ENCODE measurements around the gene SLC35C1. TPM values are rescaled to one million over a fixed set of nuclear protein-coding genes. Genes with fewer than 3 reads are reported as not detected.

The SLC35C1 gene
- total RNA-seq, 1 experiment from 2014 or later = 14.0 TPM

- Mint-ChIP-seq H3K9me3 (ENCODE audit: unreplicated experiment) (no peaks in the 10 kb centered on the region), H3K27ac (ENCODE audit: unreplicated experiment) (peak overlapping the region; percentile 75), H3K27me3 (ENCODE audit: insufficient read depth, unreplicated experiment) (no peaks in the 10 kb centered on the region), H3K4me1 (ENCODE audit: low read depth, unreplicated experiment) (peaks cover 12% of the 10 kb centered on the region), H3K4me3 (ENCODE audit: unreplicated experiment) (peak overlapping the region; percentile 99), H3K36me3 (ENCODE audit: insufficient read depth, unreplicated experiment) (peaks cover 15% of the 10 kb centered on the region)
- peaks cover 13% of the 10 kb centered on the region for H3K4me1 ChIP-seq
- no TSS peak for BruUV-seq (replicated peaks)
- no peaks in the 10 kb centered on the region for H3K27me3 ChIP-seq (replicated peaks; ENCODE audit: control insufficient read depth, insufficient read depth, low read length)
- POLR2A ChIA-PET = no interaction called here
- peak; percentile 53 to 73 for DNase-seq
- peak overlapping the region; percentile 96 for H3K4me3 ChIP-seq (ENCODE audit: low read depth, low read length)
- no peak for TF ChIP-seq CTCF (IDR thresholded peaks at IDR 0.05; ENCODE audit: insufficient read depth in 1 of 2, low read depth in 1 of 2, low read length in 1 of 2, severe bottlenecking in 1 of 2, unreplicated experiment in 1 of 2)
- intact Hi-C loops (cut with micrococcal nuclease; ENCODE audit: unreplicated experiment) = no loop called here
- H3K36me3 ChIP-seq (ENCODE audit: control insufficient read depth, insufficient read depth, low read length) = no peaks in the 10 kb centered on the region
- CTCF ChIA-PET = interaction anchor here (0.5 to 1.9 kb wide), 4 partner anchors 12 to 923 kb away, joined by 3 to 7 read pairs (median 4); no protein-coding TSS in a partner anchor
- H3K9me3 ChIP-seq = no peaks in the 10 kb centered on the region
These were observed 783 bp upstream of the SLC35C1 start for GRCh38 chr11:45803971-45804760.

DNA sequence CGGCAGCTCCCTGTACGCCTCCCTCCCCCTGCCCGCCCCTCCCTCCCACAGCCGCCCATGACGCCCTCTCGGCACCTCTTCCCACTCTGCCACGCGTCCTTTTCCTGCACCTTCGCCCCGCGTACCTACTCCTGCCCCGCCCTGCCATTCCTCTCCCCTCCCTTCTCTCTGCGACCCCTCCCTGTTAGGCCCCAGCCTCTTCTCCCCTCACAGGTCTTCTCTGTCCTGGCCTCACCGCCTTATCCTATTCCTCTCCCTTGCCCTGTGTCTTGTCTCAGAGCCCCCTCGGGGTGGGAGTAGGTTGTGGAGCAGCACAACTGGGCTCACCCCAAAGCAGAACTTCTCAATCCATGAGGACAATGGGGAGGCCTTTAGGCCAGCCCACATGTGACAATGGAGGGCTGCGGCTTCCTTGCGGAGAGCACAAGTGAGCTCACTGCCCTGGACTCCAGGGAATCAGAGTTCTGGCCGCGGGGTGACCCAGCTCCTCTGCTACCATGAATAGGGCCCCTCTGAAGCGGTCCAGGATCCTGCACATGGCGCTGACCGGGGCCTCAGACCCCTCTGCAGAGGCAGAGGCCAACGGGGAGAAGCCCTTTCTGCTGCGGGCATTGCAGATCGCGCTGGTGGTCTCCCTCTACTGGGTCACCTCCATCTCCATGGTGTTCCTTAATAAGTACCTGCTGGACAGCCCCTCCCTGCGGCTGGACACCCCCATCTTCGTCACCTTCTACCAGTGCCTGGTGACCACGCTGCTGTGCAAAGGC is 539 bp downstream of the SLC35C1 start:
- POLR2A ChIA-PET = interaction anchor here (1.0 to 1.4 kb wide), 2 partner anchors 42 to 112 kb away, joined by 4 to 11 read pairs; partner anchors contain the start of genes CRY2 and PEX16
- CTCF ChIA-PET = interaction anchor here (0.6 to 1.9 kb wide), 4 partner anchors 11 to 46 kb away, joined by 3 to 9 read pairs (median 6); no protein-coding TSS in a partner anchor

More for the DNA sequence above, 539 bp downstream of the SLC35C1 start:
- no peaks in the 10 kb centered on the region for H3K9me3 Mint-ChIP-seq (ENCODE audit: unreplicated experiment)
- no peaks in the 10 kb centered on the region for H3K27me3 Mint-ChIP-seq (ENCODE audit: insufficient read depth, unreplicated experiment)
- H3K36me3 Mint-ChIP-seq (ENCODE audit: insufficient read depth, unreplicated experiment) = peaks cover 15% of the 10 kb centered on the region
- H3K27ac Mint-ChIP-seq (ENCODE audit: unreplicated experiment) = peak overlapping the region; percentile 75
- H3K27me3 ChIP-seq (replicated peaks; ENCODE audit: control insufficient read depth, insufficient read depth, low read length) = no peaks in the 10 kb centered on the region
- DNase-seq = peak; percentile 74 to 89
- H3K4me1 Mint-ChIP-seq (ENCODE audit: low read depth, unreplicated experiment) = peaks cover 12% of the 10 kb centered on the region
- no peaks in the 10 kb centered on the region for H3K9me3 ChIP-seq
- no peak for TF ChIP-seq CTCF (IDR thresholded peaks at IDR 0.05; ENCODE audit: insufficient read depth in 1 of 2, low read depth in 1 of 2, low read length in 1 of 2, severe bottlenecking in 1 of 2, unreplicated experiment in 1 of 2)
- peak overlapping the region; percentile 96 for H3K4me3 ChIP-seq (ENCODE audit: low read depth, low read length)
- H3K36me3 ChIP-seq (ENCODE audit: control insufficient read depth, insufficient read depth, low read length) = no peaks in the 10 kb centered on the region
- BruUV-seq (replicated peaks) = no TSS peak
- H3K4me1 ChIP-seq = peaks cover 13% of the 10 kb centered on the region
- H3K4me3 Mint-ChIP-seq (ENCODE audit: unreplicated experiment) = peak overlapping the region; percentile 99
- intact Hi-C loops (cut with micrococcal nuclease; ENCODE audit: unreplicated experiment) = loop anchor here (1.0 kb wide), 2 partner anchors 18 to 42 kb away; partner anchors contain the start of gene CRY2
